Activated CD8-positive, alpha-beta memory T cell treated with anti-CD3 and anti-CD28 coated beads for 4 hours (primary cell): Measurements from ENCODE around the gene AMHR2.
"Not testable (repeated sequence)": the region's sequence is repeated elsewhere in the genome, so short reads cannot be mapped to it uniquely, and the experiment has no call there.

Experiments used
- DNase-seq, 2 donors: peaks; one replicate each; pipeline ENCODE4 v3.0.0-alpha.2; 2020; ENCODE audit warnings: low read depth in 2 of 2

The AMHR2 gene

DNA sequence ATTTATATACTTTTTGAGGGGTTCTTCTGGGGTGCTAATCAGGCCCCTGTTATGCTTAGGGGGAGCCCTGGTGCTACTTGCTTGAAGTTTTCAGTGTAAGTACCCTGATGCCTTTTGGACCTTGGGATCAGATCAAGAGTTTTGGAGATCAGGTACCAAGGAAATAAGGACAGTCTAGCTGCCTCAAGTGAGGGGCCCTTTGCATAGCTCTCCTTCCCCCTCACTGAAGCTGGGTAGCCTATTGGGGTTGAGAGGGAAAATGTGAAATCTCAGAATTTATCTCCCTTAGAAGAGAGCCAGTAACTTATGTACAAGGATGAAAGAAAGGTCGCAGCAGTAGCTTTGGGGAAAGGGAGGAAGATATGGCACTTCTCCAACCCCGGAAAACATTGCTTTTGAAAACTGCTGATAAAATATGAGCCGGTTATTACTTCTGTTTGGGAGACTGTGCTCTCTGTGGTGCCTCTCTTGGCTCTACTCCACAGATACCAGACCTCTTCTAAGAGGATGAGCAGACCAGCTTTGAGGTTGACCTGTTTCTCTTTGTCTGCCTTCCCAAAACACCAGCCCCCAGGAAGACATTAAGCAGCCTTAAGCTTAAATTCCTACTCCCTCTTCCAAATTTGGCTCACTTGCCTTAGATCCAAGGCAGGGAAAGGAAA, 8.8 kb upstream of the AMHR2 start:
- no peak for DNase-seq

DNA sequence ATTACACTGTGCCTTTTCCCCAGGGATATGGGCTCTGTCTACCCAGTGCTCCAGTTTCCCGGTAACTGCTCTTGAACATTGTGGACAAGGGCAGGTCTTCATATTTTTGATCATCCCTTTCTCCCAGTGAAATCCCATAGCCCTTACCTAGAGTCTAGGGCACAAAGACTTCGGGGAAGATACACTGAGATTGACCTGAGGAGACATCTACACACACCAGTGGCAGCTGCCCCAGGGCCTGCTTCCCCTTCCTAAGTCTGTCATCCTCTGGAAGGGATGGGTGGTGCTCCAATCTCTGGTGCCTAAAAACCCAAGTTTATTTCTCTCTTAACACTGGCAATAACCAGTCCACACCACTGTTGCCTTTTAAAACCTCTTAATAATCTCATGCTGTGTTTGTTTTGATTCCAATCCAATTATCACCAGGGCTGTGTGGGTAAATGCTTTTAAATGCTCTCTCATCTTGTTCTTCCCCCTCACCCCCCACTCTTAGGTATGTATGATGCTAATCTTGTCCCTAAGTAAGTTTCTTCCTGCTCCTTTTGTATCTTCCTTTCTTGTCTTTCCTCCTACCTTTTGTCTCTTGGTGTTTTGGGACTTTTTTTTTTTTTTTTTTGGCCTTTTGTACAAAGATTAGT, 7.8 kb upstream of the AMHR2 start:
- not testable (repeated sequence) for DNase-seq

- DNase-seq, result not testable (repeated sequence)
Measured at GRCh38 chr12:53417291-53417816, 6.3 kb upstream of the AMHR2 start.

- no peak for DNase-seq
Measured at GRCh38 chr12:53418221-53418620, 5.4 kb upstream of the AMHR2 start.

DNA sequence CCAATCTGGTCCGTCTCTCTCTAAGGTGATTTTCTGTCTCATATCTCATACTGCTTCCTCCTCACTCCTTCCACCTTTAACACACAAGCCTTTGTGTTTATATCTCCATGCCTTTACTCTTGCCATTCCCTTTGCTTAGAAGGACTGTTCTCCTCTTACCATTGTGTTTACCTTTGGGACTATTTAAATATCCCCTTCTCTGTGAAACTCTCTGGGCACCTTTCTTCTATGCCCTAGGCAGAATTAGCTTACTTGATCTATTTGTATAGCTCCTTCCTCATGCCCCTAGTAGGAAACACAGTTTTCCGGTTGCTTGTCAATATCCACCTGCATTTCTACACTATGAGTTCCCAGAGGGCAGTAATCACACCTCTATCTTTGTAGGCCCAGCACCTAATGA, 3.9 kb upstream of the AMHR2 start:
- DNase-seq, result no peak

DNA sequence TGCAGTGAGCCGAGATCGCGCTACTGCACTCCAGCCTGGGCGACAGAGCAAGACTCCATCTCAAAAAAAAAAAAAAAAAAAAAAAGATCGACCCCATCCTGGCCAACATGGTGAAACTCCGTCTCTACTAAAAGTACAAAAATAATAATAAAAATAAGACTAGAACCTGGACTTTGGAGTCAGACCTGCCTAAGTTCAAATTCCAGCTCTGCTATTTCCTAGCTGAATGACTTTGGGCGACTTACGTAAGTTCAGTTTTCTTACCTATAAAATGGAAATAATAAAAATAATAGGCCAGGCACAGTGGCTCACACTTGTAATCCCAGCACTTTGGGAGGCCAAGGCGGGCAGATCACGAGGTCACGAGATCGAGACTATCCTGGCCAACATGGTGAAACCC, 1.4 kb upstream of the AMHR2 start:
- not testable (repeated sequence) for DNase-seq

DNA sequence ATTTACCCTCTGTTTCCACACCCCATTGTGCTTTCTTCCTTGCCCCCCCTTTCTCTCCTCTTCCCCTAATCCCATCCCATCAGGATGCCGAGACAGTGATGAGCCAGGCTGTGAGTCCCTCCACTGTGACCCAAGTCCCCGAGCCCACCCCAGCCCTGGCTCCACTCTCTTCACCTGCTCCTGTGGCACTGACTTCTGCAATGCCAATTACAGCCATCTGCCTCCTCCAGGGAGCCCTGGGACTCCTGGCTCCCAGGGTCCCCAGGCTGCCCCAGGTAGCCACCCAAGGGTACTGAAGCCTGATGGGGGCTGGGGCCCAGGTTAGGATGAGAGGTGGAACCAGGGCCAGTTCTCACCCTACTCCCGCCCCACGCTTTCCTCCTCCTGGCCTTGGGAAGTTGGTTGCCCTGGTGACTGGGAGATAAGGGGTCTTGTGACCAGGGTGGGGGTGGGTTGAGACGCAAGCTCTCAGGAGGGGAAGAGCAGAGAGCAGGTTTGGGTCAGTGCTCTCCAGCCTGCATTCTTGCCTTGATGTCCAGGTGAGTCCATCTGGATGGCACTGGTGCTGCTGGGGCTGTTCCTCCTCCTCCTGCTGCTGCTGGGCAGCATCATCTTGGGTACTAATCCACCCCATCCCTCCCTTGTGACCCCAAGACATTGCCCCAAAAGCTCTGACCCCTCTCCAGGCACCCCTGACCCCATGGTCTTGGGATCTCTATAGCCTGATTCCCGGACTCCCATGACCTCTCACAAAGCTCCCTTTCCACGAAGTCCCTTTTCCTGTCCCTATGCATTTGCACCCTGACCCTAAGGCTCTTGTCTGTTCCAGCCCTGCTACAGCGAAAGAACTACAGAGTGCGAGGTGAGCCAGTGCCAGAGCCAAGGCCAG, 1.2 kb downstream of the AMHR2 start:
- no peak for DNase-seq

DNA sequence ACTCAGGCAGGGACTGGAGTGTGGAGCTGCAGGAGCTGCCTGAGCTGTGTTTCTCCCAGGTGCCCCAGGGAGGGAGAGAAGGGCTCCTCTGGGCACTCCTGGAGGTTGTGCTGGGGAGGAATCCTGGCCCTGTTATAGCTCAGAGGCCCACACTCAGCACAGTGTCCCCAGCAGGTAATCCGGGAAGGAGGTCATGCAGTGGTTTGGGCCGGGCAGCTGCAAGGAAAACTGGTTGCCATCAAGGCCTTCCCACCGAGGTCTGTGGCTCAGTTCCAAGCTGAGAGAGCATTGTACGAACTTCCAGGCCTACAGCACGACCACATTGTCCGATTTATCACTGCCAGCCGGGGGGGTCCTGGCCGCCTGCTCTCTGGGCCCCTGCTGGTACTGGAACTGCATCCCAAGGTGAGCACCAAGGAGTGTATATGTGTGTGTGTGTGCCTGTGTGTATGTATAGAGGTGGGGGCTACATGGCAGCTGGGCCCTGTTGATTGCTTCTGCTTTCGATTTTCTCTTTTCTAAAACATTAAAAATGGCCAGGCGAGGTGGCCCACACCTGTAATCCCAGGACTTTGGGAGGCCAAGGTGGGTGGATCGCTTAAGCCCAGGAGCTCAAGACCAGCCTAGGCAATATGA, 2.0 kb downstream of the AMHR2 start:
- no peak for DNase-seq

- no peak for DNase-seq
Measured at GRCh38 chr12:53427905-53428594, 4.4 kb downstream of the AMHR2 start.

GRCh38 chr12:53428741-53429140, 5.1 kb downstream of the AMHR2 start:
- DNase-seq, result no peak

DNA sequence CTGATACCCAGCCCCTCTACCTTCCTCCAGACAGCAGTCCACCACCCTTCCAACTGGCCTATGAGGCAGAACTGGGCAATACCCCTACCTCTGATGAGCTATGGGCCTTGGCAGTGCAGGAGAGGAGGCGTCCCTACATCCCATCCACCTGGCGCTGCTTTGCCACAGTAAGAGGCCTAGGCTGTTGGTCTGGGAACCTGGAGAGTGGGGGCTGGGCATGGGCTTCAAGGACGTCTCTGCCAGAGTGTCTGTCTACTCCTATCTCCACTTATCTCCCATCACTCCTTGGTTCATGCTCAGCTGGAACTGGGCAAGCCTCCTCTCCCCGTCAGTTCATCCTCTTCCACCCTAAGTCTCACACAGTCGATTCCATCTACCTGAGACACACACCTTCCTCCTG, 6.5 kb downstream of the AMHR2 start:
- DNase-seq, result no peak

DNA sequence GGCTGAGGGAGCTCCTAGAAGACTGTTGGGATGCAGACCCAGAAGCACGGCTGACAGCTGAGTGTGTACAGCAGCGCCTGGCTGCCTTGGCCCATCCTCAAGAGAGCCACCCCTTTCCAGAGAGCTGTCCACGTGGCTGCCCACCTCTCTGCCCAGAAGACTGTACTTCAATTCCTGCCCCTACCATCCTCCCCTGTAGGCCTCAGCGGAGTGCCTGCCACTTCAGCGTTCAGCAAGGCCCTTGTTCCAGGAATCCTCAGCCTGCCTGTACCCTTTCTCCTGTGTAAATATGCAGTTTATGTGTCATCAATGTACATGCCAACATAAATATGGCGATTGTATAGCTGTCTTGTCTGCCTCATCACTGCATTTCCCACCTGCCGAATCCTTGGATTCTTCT, 7.5 kb downstream of the AMHR2 start:
- DNase-seq, result no peak

GRCh38 chr12:53435326-53435725, 11.7 kb downstream of the AMHR2 start:
- not testable (repeated sequence) for DNase-seq

- DNase-seq, result not testable (repeated sequence)
Measured at GRCh38 chr12:53439582-53439981, 15.9 kb downstream of the AMHR2 start.

- peak; percentile 97 to 98 for DNase-seq
Measured at GRCh38 chr12:53441040-53441833, 17.6 kb downstream of the AMHR2 start, which contains the start of gene PRR13. Gene PRR13, plus strand, starts transcription at chr12:53441734. Its CDS starts 981 bp downstream, at chr12:53442715.

GRCh38 chr12:53443955-53444354, 20.3 kb downstream of the AMHR2 start:
- DNase-seq, result no peak

DNA sequence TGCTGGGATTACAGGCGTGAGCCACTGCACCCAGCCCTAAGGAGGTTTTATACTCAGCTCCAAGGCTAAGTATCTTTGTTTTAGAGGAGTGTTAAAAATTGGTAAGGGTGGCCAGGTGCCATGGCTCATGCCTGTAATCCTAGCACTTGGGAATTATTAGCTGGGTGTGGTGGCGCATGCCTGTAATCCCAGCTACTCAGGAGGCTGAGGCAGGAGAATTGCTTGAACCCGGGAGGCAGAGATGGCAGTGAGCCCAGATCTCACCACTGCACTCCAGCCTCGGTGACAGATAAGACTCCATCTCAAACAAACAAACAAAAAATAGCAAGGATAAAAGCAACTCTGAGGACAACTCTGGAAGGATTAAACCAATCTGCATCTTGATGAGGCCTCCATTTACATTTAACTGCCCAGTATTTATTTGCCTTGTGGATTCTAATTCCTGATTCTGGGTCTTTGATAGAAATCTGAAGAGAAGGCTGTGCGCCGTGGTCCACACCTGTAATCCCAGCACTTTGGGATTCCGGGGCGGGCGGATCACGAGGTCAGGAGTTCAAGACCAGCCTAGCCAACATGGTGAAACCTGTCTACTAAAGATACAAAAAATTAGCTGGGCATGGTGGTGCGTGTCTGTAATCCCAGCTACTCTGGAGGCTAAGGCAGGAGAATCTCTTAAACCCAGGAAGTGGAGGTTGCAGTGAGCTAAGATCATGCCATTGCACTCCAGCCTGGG, 21.1 kb downstream of the AMHR2 start:
- not testable (repeated sequence) for DNase-seq

GRCh38 chr12:53450936-53451335, 27.3 kb downstream of the AMHR2 start:
- no peak for DNase-seq

DNA sequence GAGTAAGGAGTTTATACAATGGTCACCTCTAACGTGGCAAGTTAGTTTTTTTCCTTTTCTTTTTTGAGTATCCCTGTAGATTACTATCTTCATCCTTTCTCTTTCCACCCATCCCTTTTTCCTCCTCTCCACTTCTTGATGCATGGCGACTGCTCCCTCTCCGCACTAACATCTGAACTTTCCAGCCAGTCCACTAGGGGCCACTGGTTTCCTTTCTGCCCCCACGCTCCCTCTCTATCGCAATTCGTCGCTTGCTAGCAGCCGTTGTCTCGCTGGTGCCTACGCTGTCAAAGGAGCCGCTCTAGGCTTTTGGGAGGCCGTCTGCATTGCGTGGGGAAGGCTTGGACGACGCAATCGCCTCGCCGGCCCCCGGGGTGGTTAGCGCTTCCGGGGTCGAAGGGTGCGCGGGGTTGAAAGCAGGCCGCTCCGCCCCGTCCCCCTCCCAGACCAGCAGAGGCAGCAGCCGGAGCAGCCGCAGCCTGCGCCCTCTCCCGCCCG, 28.1 kb downstream of the AMHR2 start, which contains the start of gene PCBP2:
PCBP2 (plus strand) TSS at position 442 of the 498 bp plus-strand sequence. CDS start 2,699 bp downstream, outside the sequence.
- DNase-seq, result peak; percentile 95 to 97
